Upper lobe of left lung (tissue), 4 donors: ENCODE measurements around the gene MYL12B.
"Not testable (repeated sequence)": the region's sequence is repeated elsewhere in the genome, so short reads cannot be mapped to it uniquely, and the experiment has no call there.

Source experiments
- CTCF ChIP-seq, 6 experiments: fragments of 450-650 bp in 4 of 6; fragments of 200-600 bp in 2 of 6; sonication (generic) in 2 of 6; IDR thresholded peaks; one replicate each; pipeline ENCODE4 v1.5.1; 2016 to 2019; ENCODE audit warnings: antibody characterized with exemption in 6 of 6
- EP300 ChIP-seq, 4 donors: sonication (generic); formaldehyde crosslinking; IDR thresholded peaks; one replicate each; pipeline ENCODE4 v1.5.1; 2017; ENCODE audit warnings: antibody characterized with exemption in 4 of 4, control low read depth in 2 of 4
- POLR2A ChIP-seq, 4 donors: fragments of 450-650 bp; IDR thresholded peaks; one replicate each; pipeline ENCODE4 v1.5.1; 2016 to 2017; ENCODE audit warnings: antibody characterized with exemption in 4 of 4, mild to moderate bottlenecking in 2 of 4
- POLR2AphosphoS5 ChIP-seq, 2 donors: sonication (generic); formaldehyde crosslinking; IDR thresholded peaks; one replicate each; pipeline ENCODE4 v1.5.1; 2017; ENCODE audit warnings: antibody characterized with exemption in 2 of 2

GRCh38 chr18:3277643-3278213 lies 15.8 kb downstream of the MYL12B start:
- not testable (repeated sequence) for TF ChIP-seq CTCF, POLR2A, POLR2AphosphoS5, EP300 (IDR thresholded peaks at IDR 0.05)
